B cell (primary cell): ENCODE results near the gene HES6. TPM values are rescaled to one million over a fixed set of nuclear protein-coding genes. Genes with fewer than 3 reads are reported as not detected.

ENCODE experiments used
- ATAC-seq: fragments of 200-7000 bp; cut with Tn5 transposase; one replicate; pipeline ENCODE4 v1.10.0; 2021; ENCODE audit warnings: low read depth, mild to moderate bottlenecking, moderate number of reproducible peaks, moderate library complexity
- CTCF ChIA-PET: fragments of 350-600 bp; sonication (Branson Sonifier 250); formaldehyde crosslinking; loops from one replicate; lab custom pipeline; 2021; ENCODE audit warnings: antibody characterized with exemption, inconsistent platforms; lab: Charles Lee
- POLR2A ChIA-PET: fragments of 350-600 bp; sonication (Branson Sonifier 250); formaldehyde crosslinking; loops from one replicate; lab custom pipeline; 2021; ENCODE audit warnings: antibody characterized with exemption; lab: Charles Lee
- DNase-seq: peaks from one replicate; pipeline ENCODE4 v3.0.0; 2013
- H2AFZ ChIP-seq: 2 replicates; pipeline ENCODE4 v1.6.1; 2012; ENCODE audit warnings: mild to moderate bottlenecking, low read depth, low read length; ENCODE audit not compliant: insufficient read depth, poor library complexity, severe bottlenecking
- H3K27ac ChIP-seq, 2 donors: 1 replicate in 1 of 2; 2 replicates in 1 of 2; pipeline ENCODE4 v1.5.1; 2012 to 2013; ENCODE audit warnings: low read length in 2 of 2, mild to moderate bottlenecking in 2 of 2, moderate library complexity in 1 of 2
- H3K27me3 ChIP-seq, 4 experiments: fragments of 200-600 bp in 1 of 4; sonication (generic) in 1 of 4; replicated peaks in 1 of 4; 1 replicate in 2 of 4; 2 replicates in 2 of 4; pipeline versions ENCODE4 v1.6.1 to v1.7.0; 2013 to 2016; ENCODE audit warnings: low read length in 3 of 4, mild to moderate bottlenecking in 2 of 4, mixed read lengths in 1 of 4, moderate library complexity in 1 of 4; ENCODE audit not compliant: insufficient read depth in 4 of 4, control insufficient read depth in 3 of 4; ENCODE audit errors: control extremely low read depth in 1 of 4
- H3K36me3 ChIP-seq, 2 experiments: replicated peaks in 1 of 2; 1 replicate in 1 of 2; 2 replicates in 1 of 2; pipeline versions ENCODE4 v1.6.1 to v1.7.1; 2013; ENCODE audit warnings: low read length in 1 of 2; ENCODE audit not compliant: insufficient read depth in 2 of 2, control insufficient read depth in 1 of 2; ENCODE audit errors: control extremely low read depth in 1 of 2, extremely low read depth in 1 of 2
- H3K4me1 ChIP-seq, 2 donors: fragments of 200-600 bp in 1 of 2; sonication (generic) in 1 of 2; 1 replicate in 1 of 2; 2 replicates in 1 of 2; pipeline versions ENCODE4 v1.5.1 to v1.6.1; 2013 to 2017; ENCODE audit warnings: low read length in 2 of 2; ENCODE audit not compliant: control insufficient read depth in 2 of 2, insufficient read depth in 2 of 2
- H3K4me2 ChIP-seq: replicated peaks from 2 replicates; pipeline ENCODE3; 2012; ENCODE audit warnings: mild to moderate bottlenecking, low read depth, low read length; ENCODE audit not compliant: poor library complexity, severe bottlenecking
- H3K4me3 ChIP-seq, 5 experiments: fragments of 200-600 bp in 1 of 5; sonication (generic) in 1 of 5; 1 replicate in 3 of 5; 2 replicates in 2 of 5; pipeline versions ENCODE4 v1.5.1 to v1.7.0; 2011 to 2016; ENCODE audit warnings: low read length in 4 of 5, mild to moderate bottlenecking in 4 of 5, low read depth in 2 of 5, control low read depth in 1 of 5, moderate library complexity in 1 of 5; ENCODE audit not compliant: insufficient read depth in 1 of 5; ENCODE audit errors: control extremely low read depth in 1 of 5, extremely low read depth in 1 of 5
- H3K79me2 ChIP-seq: fragments of 200-600 bp; sonication (generic); one replicate; pipeline ENCODE4 v1.6.0; 2016; ENCODE audit warnings: low read length; ENCODE audit not compliant: control insufficient read depth, insufficient read depth
- H3K9ac ChIP-seq: fragments of 200-600 bp; sonication (generic); 2 replicates; pipeline ENCODE4 v1.6.1; 2017; ENCODE audit warnings: mild to moderate bottlenecking, low read length, moderate library complexity
- H3K9me3 ChIP-seq, 3 donors: one replicate each; pipeline versions ENCODE4 v1.6.1 to v1.7.1; 2013; ENCODE audit warnings: low read length in 2 of 3; ENCODE audit not compliant: control insufficient read depth in 2 of 3, insufficient read depth in 1 of 3; ENCODE audit errors: control extremely low read depth in 1 of 3
- H4K20me1 ChIP-seq: 2 replicates; pipeline ENCODE4 v1.6.0; 2012; ENCODE audit warnings: mild to moderate bottlenecking, low read length; ENCODE audit not compliant: insufficient read depth, control insufficient read depth, poor library complexity, severe bottlenecking
- H3K27ac Mint-ChIP-seq: one replicate; pipeline ENCODE4 v1.8.0; 2021; ENCODE audit warnings: mixed read lengths
- H3K27me3 Mint-ChIP-seq: one replicate; pipeline ENCODE4 v1.8.0; 2021; ENCODE audit warnings: mixed read lengths
- H3K4me1 Mint-ChIP-seq: one replicate; pipeline ENCODE4 v1.8.0; 2021; ENCODE audit warnings: mixed read lengths
- H3K4me3 Mint-ChIP-seq: one replicate; pipeline ENCODE4 v1.8.0; 2021; ENCODE audit warnings: mixed read lengths
- H3K9me3 Mint-ChIP-seq: one replicate; pipeline ENCODE4 v1.8.0; 2022; ENCODE audit warnings: mixed read lengths; ENCODE audit not compliant: insufficient read depth
- EZH2 ChIP-seq: IDR thresholded peaks from 2 replicates; pipeline ENCODE4 v1.6.1; 2012; ENCODE audit warnings: borderline replicate concordance, low read depth, mild to moderate bottlenecking, moderate library complexity, low read length; ENCODE audit not compliant: insufficient read depth, poor library complexity, severe bottlenecking
- WGBS: methylation state at CpG from one replicate; pipeline ENCODE4 v1.1.5; 2013; ENCODE audit warnings: missing lambda C conversion rate; ENCODE audit not compliant: insufficient coverage; 5-methylcytosine and 5-hydroxymethylcytosine counted together
- intact Hi-C: fragments of 100-400 bp; cut with micrococcal nuclease; formaldehyde crosslinking; loops from one replicate; pipeline ENCODE4 v1.10.0; 2022
- polyA plus RNA-seq: library from polyadenylated mRNA; depleted of rRNA; stranded (reverse); fragments of >200 nt; gene quantifications from 2 replicates; pipeline ENCODE4 v1.2.3, GENCODE V29; 2012
- total RNA-seq, 2 donors: library from RNA; stranded (reverse); fragments of 120-200 nt in 1 of 2; gene quantifications; 1 replicate in 1 of 2; 2 replicates in 1 of 2; pipeline versions ENCODE4 v1.2.3 to v1.2.4, GENCODE V29; 2013 to 2022
- TF ChIP-seq, protein P1 (sequence below): fragments of 200-600 bp; IDR thresholded peaks from one replicate; pipeline ENCODE4 v1.8.0; 2022; ENCODE audit warnings: antibody characterized with exemption, mild to moderate bottlenecking

The HES6 gene
- total and polyA plus RNA-seq, 2 donors (not counting 1 experiment from before 2014, with no cell fraction given): 6.5 to 14.3 TPM

DNA sequence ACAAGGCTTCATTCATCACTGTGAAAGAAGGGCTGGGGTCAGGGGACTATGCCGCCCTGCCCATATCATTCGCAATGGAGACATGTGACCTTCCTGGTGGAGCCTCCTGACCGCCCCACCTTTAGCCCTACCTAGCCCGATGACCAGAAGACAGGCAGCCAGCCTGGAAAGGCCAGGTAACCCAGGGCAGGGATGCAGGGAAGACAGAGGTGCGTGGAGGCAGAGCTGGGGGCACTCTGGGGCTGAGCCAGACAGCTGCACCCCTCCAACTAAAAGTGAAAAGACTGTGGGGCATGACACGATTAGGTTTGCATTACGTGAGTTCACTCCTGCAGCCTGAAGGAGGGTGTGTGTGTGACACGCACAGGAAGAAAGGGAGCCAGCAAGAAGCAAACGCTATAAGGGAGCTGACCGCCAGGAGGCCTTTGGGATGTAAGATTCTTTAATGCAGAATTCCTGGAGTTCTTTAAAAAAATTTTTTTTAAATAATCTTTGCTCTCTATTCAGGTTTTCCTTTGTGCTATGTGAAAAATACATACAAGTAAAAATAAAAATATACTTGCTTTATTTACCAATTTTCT is 3.7 kb upstream of the HES6 start:
- H3K9me3 Mint-ChIP-seq: no peaks in the 10 kb centered on the region
- Histone ChIP-seq H3K4me1 (peaks cover 14 to 15% of the 10 kb centered on the region in 2 donors), H3K79me2 (no peaks in the 10 kb centered on the region), H3K4me2 (no peak overlapping the region), H4K20me1 (peaks cover 3% of the 10 kb centered on the region), H3K9ac (no peak overlapping the region), H3K9me3 (peaks cover 0 to 11% (median 0%) of the 10 kb centered on the region in 3 donors), H3K36me3 (peaks cover 0 to 3% of the 10 kb centered on the region in 2 experiments), H3K27ac (no peak overlapping the region), H3K4me3 (no peak overlapping the region), H3K27me3 (peaks cover 0 to 13% (median 3%) of the 10 kb centered on the region in 4 experiments), H2AFZ (no peak overlapping the region)
- TF ChIP-seq EZH2: no peak
- TF ChIP-seq, protein P1, sequence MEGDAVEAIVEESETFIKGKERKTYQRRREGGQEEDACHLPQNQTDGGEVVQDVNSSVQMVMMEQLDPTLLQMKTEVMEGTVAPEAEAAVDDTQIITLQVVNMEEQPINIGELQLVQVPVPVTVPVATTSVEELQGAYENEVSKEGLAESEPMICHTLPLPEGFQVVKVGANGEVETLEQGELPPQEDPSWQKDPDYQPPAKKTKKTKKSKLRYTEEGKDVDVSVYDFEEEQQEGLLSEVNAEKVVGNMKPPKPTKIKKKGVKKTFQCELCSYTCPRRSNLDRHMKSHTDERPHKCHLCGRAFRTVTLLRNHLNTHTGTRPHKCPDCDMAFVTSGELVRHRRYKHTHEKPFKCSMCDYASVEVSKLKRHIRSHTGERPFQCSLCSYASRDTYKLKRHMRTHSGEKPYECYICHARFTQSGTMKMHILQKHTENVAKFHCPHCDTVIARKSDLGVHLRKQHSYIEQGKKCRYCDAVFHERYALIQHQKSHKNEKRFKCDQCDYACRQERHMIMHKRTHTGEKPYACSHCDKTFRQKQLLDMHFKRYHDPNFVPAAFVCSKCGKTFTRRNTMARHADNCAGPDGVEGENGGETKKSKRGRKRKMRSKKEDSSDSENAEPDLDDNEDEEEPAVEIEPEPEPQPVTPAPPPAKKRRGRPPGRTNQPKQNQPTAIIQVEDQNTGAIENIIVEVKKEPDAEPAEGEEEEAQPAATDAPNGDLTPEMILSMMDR: no peak
- no peak for DNase-seq
- H3K4me1 Mint-ChIP-seq: peaks cover 8% of the 10 kb centered on the region
- no peaks in the 10 kb centered on the region for H3K27me3 Mint-ChIP-seq
- intact Hi-C loops: no loop called here
- 96% methylated on average over 8 of the region's 10 CpGs for WGBS
- CTCF ChIA-PET: interaction anchor here (1.1 kb wide), 1 partner anchor 20 kb away, joined by 6 read pairs; no protein-coding TSS in a partner anchor
- H3K4me3 Mint-ChIP-seq: no peak overlapping the region
- ATAC-seq: no peak
- POLR2A ChIA-PET: no interaction called here
- H3K27ac Mint-ChIP-seq: no peak overlapping the region

DNA sequence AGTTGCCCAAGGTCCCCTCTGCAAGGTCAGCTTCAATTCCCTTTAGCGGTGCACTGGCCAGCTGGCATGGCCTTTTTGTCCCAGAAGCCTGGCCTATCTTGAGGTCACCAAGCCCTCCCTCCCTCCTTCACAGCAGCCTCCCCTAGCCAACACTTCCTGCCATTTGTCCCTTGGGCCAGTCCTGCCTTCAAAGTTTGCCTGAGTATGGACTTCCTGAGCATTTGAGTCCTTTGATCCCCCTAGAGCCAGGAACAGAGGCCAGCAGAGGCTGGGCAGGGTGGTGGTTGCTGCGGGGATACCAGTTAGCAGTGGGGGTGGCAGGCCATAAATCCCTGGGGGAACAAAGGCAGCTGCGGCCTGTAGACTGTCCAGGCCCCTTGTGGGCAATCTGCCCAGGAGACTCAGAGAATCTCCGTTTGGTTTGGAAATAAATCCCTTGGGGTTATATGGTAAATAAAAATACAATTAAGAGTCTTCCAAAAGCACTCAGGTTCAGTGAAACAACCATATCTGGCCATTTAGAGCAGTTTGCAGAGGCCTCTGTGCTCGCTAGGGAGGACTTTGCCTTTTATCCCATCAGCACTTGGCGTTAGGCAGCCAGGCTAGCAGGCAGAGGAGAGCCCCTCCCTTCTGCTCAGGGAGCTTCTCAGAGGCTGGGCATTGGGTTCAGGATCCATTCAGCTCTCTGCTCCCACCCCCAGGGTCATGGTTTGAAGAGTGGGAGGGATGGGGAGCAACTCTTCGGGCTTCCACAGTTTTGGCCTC is 3.1 kb upstream of the HES6 start:
- TF ChIP-seq EZH2: no peak
- TF ChIP-seq, protein P1: no peak
- H3K4me3 ChIP-seq: no peak overlapping the region
- peaks cover 0 to 15% (median 0%) of the 10 kb centered on the region in 3 donors for H3K9me3 ChIP-seq
- Mint-ChIP-seq H3K4me1 (peaks cover 12% of the 10 kb centered on the region), H3K27ac (no peak overlapping the region), H3K4me3 (no peak overlapping the region), H3K27me3 (no peaks in the 10 kb centered on the region), H3K9me3 (no peaks in the 10 kb centered on the region)
- peaks cover 14 to 15% of the 10 kb centered on the region in 2 donors for H3K4me1 ChIP-seq
- peaks cover 5% of the 10 kb centered on the region for H4K20me1 ChIP-seq
- no peak overlapping the region for H2AFZ ChIP-seq
- no peaks in the 10 kb centered on the region for H3K79me2 ChIP-seq
- 97% methylated on average over 3 of the region's 7 CpGs for WGBS
- POLR2A ChIA-PET: no interaction called here
- H3K9ac ChIP-seq: no peak overlapping the region
- peaks cover 0 to 19% (median 4%) of the 10 kb centered on the region in 4 experiments for H3K27me3 ChIP-seq
- ATAC-seq: no peak
- no peak overlapping the region for H3K27ac ChIP-seq
- H3K36me3 ChIP-seq: peaks cover 0 to 3% of the 10 kb centered on the region in 2 experiments
- no peak overlapping the region for H3K4me2 ChIP-seq
- intact Hi-C loops: no loop called here
- CTCF ChIA-PET: interaction anchor here (1.1 kb wide), 1 partner anchor 20 kb away, joined by 6 read pairs; no protein-coding TSS in a partner anchor
- no peak for DNase-seq
